Skeletal muscle tissue (tissue), 4 donors: ENCODE data around the gene CD163. TPM values are rescaled to one million over a fixed set of nuclear protein-coding genes. Genes with fewer than 3 reads are reported as not detected.

Experiments
- H3K27ac ChIP-seq: one replicate; pipeline ENCODE4 v1.7.0; 2013; ENCODE audit warnings: mild to moderate bottlenecking, low read depth, low read length, inconsistent platforms
- H3K27me3 ChIP-seq, 3 donors: one replicate each; pipeline ENCODE4 v1.7.0; 2013; ENCODE audit warnings: low read length in 3 of 3; ENCODE audit not compliant: control insufficient read depth in 3 of 3, insufficient read depth in 3 of 3
- H3K36me3 ChIP-seq, 3 donors: one replicate each; pipeline ENCODE4 v1.7.0; 2013; ENCODE audit warnings: low read length in 3 of 3; ENCODE audit not compliant: control insufficient read depth in 3 of 3, insufficient read depth in 3 of 3
- H3K4me1 ChIP-seq, 3 donors: one replicate each; pipeline ENCODE4 v1.7.0; 2013; ENCODE audit warnings: low read length in 3 of 3, mild to moderate bottlenecking in 3 of 3; ENCODE audit not compliant: control insufficient read depth in 3 of 3, insufficient read depth in 3 of 3
- H3K4me3 ChIP-seq, 3 donors: one replicate each; pipeline ENCODE4 v1.7.0; 2013; ENCODE audit warnings: low read length in 3 of 3
- H3K9ac ChIP-seq, 3 donors: one replicate each; pipeline ENCODE4 v1.7.0; 2013; ENCODE audit warnings: low read length in 3 of 3, mild to moderate bottlenecking in 3 of 3, moderate library complexity in 2 of 3, low read depth in 1 of 3
- H3K9me3 ChIP-seq, 3 donors: one replicate each; pipeline ENCODE4 v1.7.0; 2013; ENCODE audit warnings: low read length in 3 of 3; ENCODE audit not compliant: control insufficient read depth in 3 of 3
- total RNA-seq: library from RNA; depleted of rRNA; stranded (reverse); fragments of >200 nt; gene quantifications from one replicate; pipeline ENCODE4 v1.2.3, GENCODE V29; 2014
- donor health status: Osteomylitis.

Gene CD163
- total RNA-seq, 1 donor from 2014 or later: 23.0 TPM

GRCh38 chr12:7434670-7435069 is 68.9 kb downstream of the CD163 start:
- H3K4me3 ChIP-seq: no peak overlapping the region
- peaks cover 0 to 5% (median 0%) of the 10 kb centered on the region in 3 donors for H3K27me3 ChIP-seq
- no peaks in the 10 kb centered on the region for H3K36me3 ChIP-seq
- H3K9me3 ChIP-seq: peaks cover 0 to 3% (median 0%) of the 10 kb centered on the region in 3 donors
- H3K9ac ChIP-seq: no peak overlapping the region
- H3K4me1 ChIP-seq: no peaks in the 10 kb centered on the region
- H3K27ac ChIP-seq: no peak overlapping the region

- Histone ChIP-seq H3K27ac (no peak overlapping the region), H3K36me3 (no peaks in the 10 kb centered on the region), H3K27me3 (no peaks in the 10 kb centered on the region), H3K4me3 (no peak overlapping the region), H3K9me3 (peaks cover 0 to 3% (median 0%) of the 10 kb centered on the region in 3 donors), H3K9ac (no peak overlapping the region), H3K4me1 (no peaks in the 10 kb centered on the region)
These were observed 70.2 kb downstream of the CD163 start for GRCh38 chr12:7433276-7433822.

GRCh38 chr12:7431993-7432685 is 71.4 kb downstream of the CD163 start:
- Histone ChIP-seq H3K9ac (no peak overlapping the region), H3K4me3 (no peak overlapping the region)

More at GRCh38 chr12:7431993-7432685, 71.4 kb downstream of the CD163 start:
- no peak overlapping the region for H3K27ac ChIP-seq
- H3K4me1 ChIP-seq: no peaks in the 10 kb centered on the region
- peaks cover 0 to 3% (median 0%) of the 10 kb centered on the region in 3 donors for H3K9me3 ChIP-seq
- no peaks in the 10 kb centered on the region for H3K27me3 ChIP-seq
- H3K36me3 ChIP-seq: no peaks in the 10 kb centered on the region

Other genes with a start within 250 kb of the CD163 start
- not detected for gene ACSM4, start 199.7 kb downstream of the CD163 start, total RNA-seq
- gene CD163L1, start 59.6 kb downstream of the CD163 start, total RNA-seq: 4.7 TPM
- not detected for gene APOBEC1, start 162.1 kb upstream of the CD163 start, total RNA-seq
- 1.0 TPM for gene GDF3, start 192.0 kb upstream of the CD163 start, total RNA-seq
- not detected for gene DPPA3, start 207.7 kb upstream of the CD163 start, total RNA-seq
- gene CLEC4C, start 243.6 kb upstream of the CD163 start, total RNA-seq: not detected